NCI-H460 (cell line): ENCODE results near the gene ANO7. TPM values are rescaled to one million over a fixed set of nuclear protein-coding genes. Genes with fewer than 3 reads are reported as not detected.

ENCODE experiments used
- DNase-seq: peaks from one replicate; pipeline ENCODE4 v3.0.0-alpha.2; 2016; ENCODE audit warnings: low read depth; ENCODE audit errors: extremely low read depth
- total RNA-seq: library from RNA; depleted of rRNA; stranded (reverse); fragments of >200 nt; shearing (Covaris generic); gene quantifications from 2 replicates; pipeline ENCODE4 v1.2.3, GENCODE V29; 2014

Gene ANO7
- total RNA-seq, 1 experiment from 2014 or later = 1.9 TPM

GRCh38 chr2:241207151-241207550 is 18.7 kb downstream of the ANO7 start:
- DNase-seq = no peak

- no peak for DNase-seq
These were observed 19.2 kb downstream of the ANO7 start for GRCh38 chr2:241207641-241208040.

GRCh38 chr2:241208058-241208457 is 19.6 kb downstream of the ANO7 start:
- no peak for DNase-seq

GRCh38 chr2:241209271-241209670 is 20.8 kb downstream of the ANO7 start:
- DNase-seq = no peak

- no peak for DNase-seq
These were observed 22.8 kb downstream of the ANO7 start for GRCh38 chr2:241211276-241211675.

- DNase-seq = no peak
These were observed 24.6 kb downstream of the ANO7 start for GRCh38 chr2:241213041-241213440.

- no peak for DNase-seq
These were observed 25.1 kb downstream of the ANO7 start for GRCh38 chr2:241213567-241213966.

- DNase-seq = no peak
These were observed 25.7 kb downstream of the ANO7 start for GRCh38 chr2:241214209-241214608.

GRCh38 chr2:241214766-241215165 is 26.3 kb downstream of the ANO7 start:
- DNase-seq = no peak

- no peak for DNase-seq
These were observed 26.9 kb downstream of the ANO7 start for GRCh38 chr2:241215421-241215820.

- no peak for DNase-seq
These were observed 27.8 kb downstream of the ANO7 start for GRCh38 chr2:241216211-241216761.

GRCh38 chr2:241217320-241218031 is 29.0 kb downstream of the ANO7 start:
- DNase-seq = peak; percentile 38

- peak; percentile 26 for DNase-seq
These were observed 29.9 kb downstream of the ANO7 start for GRCh38 chr2:241218131-241219029.

GRCh38 chr2:241219030-241219382 is 30.5 kb downstream of the ANO7 start:
- DNase-seq = no peak

GRCh38 chr2:241219856-241220356 is 31.4 kb downstream of the ANO7 start:
- DNase-seq = no peak

GRCh38 chr2:241223211-241224017 is 34.9 kb downstream of the ANO7 start:
- no peak for DNase-seq

- DNase-seq = no peak
These were observed 35.8 kb downstream of the ANO7 start for GRCh38 chr2:241224018-241224850.

- no peak for DNase-seq
These were observed 36.5 kb downstream of the ANO7 start for GRCh38 chr2:241224851-241225438.

- DNase-seq = no peak
These were observed 37.1 kb downstream of the ANO7 start for GRCh38 chr2:241225545-241225944.
